Stomach (tissue), 4 donors: ENCODE data around the gene DPP7.

ENCODE experiments used
- POLR2AphosphoS5 ChIP-seq, 3 donors: sonication (generic); formaldehyde crosslinking; IDR thresholded peaks; one replicate each; pipeline ENCODE4 v1.6.1; 2016; ENCODE audit warnings: antibody characterized with exemption in 3 of 3
- TF ChIP-seq, protein P1 (sequence below), 7 experiments: fragments of 450-650 bp in 4 of 7; fragments of 200-600 bp in 3 of 7; sonication (generic) in 3 of 7; IDR thresholded peaks; one replicate each; pipeline ENCODE4 v1.5.1; 2016 to 2019; ENCODE audit warnings: antibody characterized with exemption in 7 of 7, control low read depth in 2 of 7, mild to moderate bottlenecking in 1 of 7

DNA sequence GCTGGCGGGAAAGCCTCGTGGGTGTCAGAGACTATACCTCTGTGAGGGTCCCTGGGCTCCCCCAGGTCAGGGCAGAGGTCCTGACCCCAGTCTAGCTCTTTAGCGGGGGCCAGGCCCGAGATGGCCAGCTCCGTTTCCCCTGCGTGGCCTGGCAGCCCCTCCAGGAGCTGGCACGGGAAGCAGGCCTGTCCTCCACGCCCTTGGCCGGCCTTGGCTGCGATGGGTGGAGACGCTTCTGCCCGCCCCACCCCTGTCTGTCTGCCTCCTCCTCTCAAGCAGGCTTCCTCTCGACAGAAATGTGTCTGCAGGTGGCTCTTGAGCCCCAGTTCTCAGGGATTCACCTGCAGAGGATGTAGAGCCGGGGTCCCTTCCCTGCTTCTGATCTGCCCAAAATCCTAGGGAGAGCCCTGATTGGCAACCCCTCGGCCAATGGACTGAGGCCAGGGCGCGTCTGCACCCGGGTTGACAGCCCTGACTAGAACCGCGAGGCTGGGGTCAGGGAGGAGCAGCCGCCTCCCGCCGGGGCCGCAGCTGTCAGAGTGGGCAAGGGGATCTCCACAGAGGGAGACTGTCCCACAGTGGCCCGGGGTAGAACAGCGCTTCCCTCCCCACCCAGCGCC, 21.8 kb upstream of the DPP7 start:
- TF ChIP-seq POLR2AphosphoS5 (IDR thresholded peaks at IDR 0.05) = no peak
- TF ChIP-seq, protein P1, sequence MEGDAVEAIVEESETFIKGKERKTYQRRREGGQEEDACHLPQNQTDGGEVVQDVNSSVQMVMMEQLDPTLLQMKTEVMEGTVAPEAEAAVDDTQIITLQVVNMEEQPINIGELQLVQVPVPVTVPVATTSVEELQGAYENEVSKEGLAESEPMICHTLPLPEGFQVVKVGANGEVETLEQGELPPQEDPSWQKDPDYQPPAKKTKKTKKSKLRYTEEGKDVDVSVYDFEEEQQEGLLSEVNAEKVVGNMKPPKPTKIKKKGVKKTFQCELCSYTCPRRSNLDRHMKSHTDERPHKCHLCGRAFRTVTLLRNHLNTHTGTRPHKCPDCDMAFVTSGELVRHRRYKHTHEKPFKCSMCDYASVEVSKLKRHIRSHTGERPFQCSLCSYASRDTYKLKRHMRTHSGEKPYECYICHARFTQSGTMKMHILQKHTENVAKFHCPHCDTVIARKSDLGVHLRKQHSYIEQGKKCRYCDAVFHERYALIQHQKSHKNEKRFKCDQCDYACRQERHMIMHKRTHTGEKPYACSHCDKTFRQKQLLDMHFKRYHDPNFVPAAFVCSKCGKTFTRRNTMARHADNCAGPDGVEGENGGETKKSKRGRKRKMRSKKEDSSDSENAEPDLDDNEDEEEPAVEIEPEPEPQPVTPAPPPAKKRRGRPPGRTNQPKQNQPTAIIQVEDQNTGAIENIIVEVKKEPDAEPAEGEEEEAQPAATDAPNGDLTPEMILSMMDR (IDR thresholded peaks at IDR 0.05) = no peak
